Natural killer cell (primary cell): Measurements from ENCODE around the gene RCOR3. TPM values are rescaled to one million over a fixed set of nuclear protein-coding genes. Genes with fewer than 3 reads are reported as not detected.

Source experiments
- ATAC-seq, 3 donors: fragments of 150-1000 bp in 2 of 3; fragments of 200-7000 bp in 1 of 3; cut with Tn5 transposase; 1 replicate in 1 of 3; 2 replicates in 2 of 3; pipeline ENCODE4 v1.10.0; 2021; ENCODE audit warnings: mild to moderate bottlenecking in 2 of 3, moderate library complexity in 2 of 3
- DNase-seq, 2 donors: peaks; one replicate each; pipeline versions ENCODE4 v3.0.0 to v3.0.0-alpha.2; 2013 to 2021; ENCODE audit warnings: mixed read lengths in 1 of 2
- H3K27ac ChIP-seq: one replicate; pipeline ENCODE4 v1.5.1; 2013; ENCODE audit warnings: mild to moderate bottlenecking, low read length
- H3K27me3 ChIP-seq: one replicate; pipeline ENCODE4 v1.6.1; 2013; ENCODE audit warnings: low read length; ENCODE audit not compliant: control insufficient read depth, insufficient read depth
- H3K36me3 ChIP-seq: one replicate; pipeline ENCODE4 v1.6.1; 2013; ENCODE audit warnings: low read length; ENCODE audit not compliant: control insufficient read depth, insufficient read depth
- H3K4me1 ChIP-seq: one replicate; pipeline ENCODE4 v1.6.1; 2013; ENCODE audit warnings: low read length; ENCODE audit not compliant: control insufficient read depth, insufficient read depth
- H3K4me3 ChIP-seq: one replicate; pipeline ENCODE4 v1.5.1; 2013; ENCODE audit warnings: low read length
- H3K9me3 ChIP-seq: one replicate; pipeline ENCODE4 v1.6.1; 2013; ENCODE audit warnings: low read length; ENCODE audit not compliant: control insufficient read depth, insufficient read depth
- H3K27ac Mint-ChIP-seq, 2 donors: one replicate each; pipeline ENCODE4 v1.8.0; 2022; ENCODE audit warnings: mild to moderate bottlenecking in 2 of 2, mixed read lengths in 2 of 2, moderate library complexity in 1 of 2
- H3K27me3 Mint-ChIP-seq, 2 donors: one replicate each; pipeline ENCODE4 v1.8.0; 2022; ENCODE audit warnings: low read depth in 2 of 2, mixed read lengths in 2 of 2
- H3K36me3 Mint-ChIP-seq: one replicate; pipeline ENCODE4 v1.8.0; 2022; ENCODE audit warnings: mixed read lengths
- H3K4me1 Mint-ChIP-seq, 2 donors: one replicate each; pipeline ENCODE4 v1.8.0; 2022; ENCODE audit warnings: mixed read lengths in 2 of 2
- H3K4me3 Mint-ChIP-seq: one replicate; pipeline ENCODE4 v1.8.0; 2022; ENCODE audit warnings: mild to moderate bottlenecking, moderate library complexity, mixed read lengths
- H3K9me3 Mint-ChIP-seq, 2 donors: one replicate each; pipeline ENCODE4 v1.8.0; 2022; ENCODE audit warnings: mixed read lengths in 2 of 2
- WGBS: methylation state at CpG from one replicate; pipeline ENCODE4 v1.1.7; 2013; ENCODE audit warnings: missing lambda C conversion rate; ENCODE audit not compliant: insufficient coverage; 5-methylcytosine and 5-hydroxymethylcytosine counted together
- intact Hi-C: fragments of 100-400 bp; cut with micrococcal nuclease; formaldehyde crosslinking; loops from one replicate; pipeline ENCODE4 v1.14.2; 2022
- total RNA-seq, 4 donors: library from RNA; stranded (reverse); fragments of 120-200 nt in 1 of 4; gene quantifications; one replicate each; pipeline versions ENCODE4 v1.2.3 to v1.2.4, GENCODE V29; 2013 to 2022
- TF ChIP-seq, protein P1 (sequence below): fragments of 200-600 bp; IDR thresholded peaks from one replicate; pipeline ENCODE4 v1.8.0; 2022; ENCODE audit warnings: antibody characterized with exemption

RCOR3 gene
- total RNA-seq, 3 donors from 2014 or later (not counting 1 experiment from before 2014, with no cell fraction given): 70.9 to 99.2 (median 78.6) TPM

DNA sequence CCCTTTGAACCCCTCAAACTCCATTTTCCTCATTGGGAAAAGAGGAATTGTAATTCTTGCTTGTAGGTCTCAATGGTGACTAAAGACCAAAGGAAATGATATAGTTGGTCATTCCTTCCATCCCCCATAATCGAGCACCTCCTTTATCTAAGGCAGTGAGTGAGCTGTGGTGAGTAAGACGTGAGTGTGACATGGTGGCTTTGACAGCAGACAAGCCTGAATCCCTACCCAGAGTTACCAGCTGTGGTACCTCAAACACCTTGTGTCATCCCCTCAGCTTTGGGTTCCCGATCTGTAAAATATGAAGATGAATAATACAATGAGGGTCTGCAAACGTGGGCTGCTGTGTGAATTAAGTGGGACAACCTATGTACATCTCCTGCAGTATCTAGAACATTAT lies 75.8 kb downstream of the RCOR3 start:
- Mint-ChIP-seq H3K9me3 (no peaks in the 10 kb centered on the region), H3K4me1 (peaks cover 85 to 86% of the 10 kb centered on the region in 2 donors), H3K27ac (peak overlapping the region; percentile 79 to 85), H3K27me3 (no peaks in the 10 kb centered on the region), H3K36me3 (no peaks in the 10 kb centered on the region), H3K4me3 (peak overlapping the region; percentile 74)
- Histone ChIP-seq H3K27ac (peak overlapping the region; percentile 80), H3K4me1 (peaks cover 89% of the 10 kb centered on the region), H3K4me3 (no peak overlapping the region), H3K9me3 (no peaks in the 10 kb centered on the region), H3K27me3 (no peaks in the 10 kb centered on the region), H3K36me3 (peaks cover 5% of the 10 kb centered on the region)
- TF ChIP-seq, protein P1, sequence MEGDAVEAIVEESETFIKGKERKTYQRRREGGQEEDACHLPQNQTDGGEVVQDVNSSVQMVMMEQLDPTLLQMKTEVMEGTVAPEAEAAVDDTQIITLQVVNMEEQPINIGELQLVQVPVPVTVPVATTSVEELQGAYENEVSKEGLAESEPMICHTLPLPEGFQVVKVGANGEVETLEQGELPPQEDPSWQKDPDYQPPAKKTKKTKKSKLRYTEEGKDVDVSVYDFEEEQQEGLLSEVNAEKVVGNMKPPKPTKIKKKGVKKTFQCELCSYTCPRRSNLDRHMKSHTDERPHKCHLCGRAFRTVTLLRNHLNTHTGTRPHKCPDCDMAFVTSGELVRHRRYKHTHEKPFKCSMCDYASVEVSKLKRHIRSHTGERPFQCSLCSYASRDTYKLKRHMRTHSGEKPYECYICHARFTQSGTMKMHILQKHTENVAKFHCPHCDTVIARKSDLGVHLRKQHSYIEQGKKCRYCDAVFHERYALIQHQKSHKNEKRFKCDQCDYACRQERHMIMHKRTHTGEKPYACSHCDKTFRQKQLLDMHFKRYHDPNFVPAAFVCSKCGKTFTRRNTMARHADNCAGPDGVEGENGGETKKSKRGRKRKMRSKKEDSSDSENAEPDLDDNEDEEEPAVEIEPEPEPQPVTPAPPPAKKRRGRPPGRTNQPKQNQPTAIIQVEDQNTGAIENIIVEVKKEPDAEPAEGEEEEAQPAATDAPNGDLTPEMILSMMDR: no peak
- DNase-seq: no peak
- WGBS: 52% methylated on average over 2 of the region's 4 CpGs
- peak; percentile 67 to 88 (median 86) for ATAC-seq
- intact Hi-C loops: no loop called here

- Mint-ChIP-seq H3K4me3 (peak overlapping the region; percentile 74), H3K27me3 (no peaks in the 10 kb centered on the region), H3K27ac (peak overlapping the region; percentile 79 to 85), H3K9me3 (no peaks in the 10 kb centered on the region), H3K4me1 (peaks cover 80 to 84% of the 10 kb centered on the region in 2 donors), H3K36me3 (no peaks in the 10 kb centered on the region)
- DNase-seq (peak in 1 of 2 donors; percentile 52), ATAC-seq (peak; percentile 25 to 47 (median 37))
- H3K4me1 ChIP-seq: peaks cover 86% of the 10 kb centered on the region
- intact Hi-C loops: no loop called here
- peak overlapping the region; percentile 80 for H3K27ac ChIP-seq
- no peaks in the 10 kb centered on the region for H3K9me3 ChIP-seq
- H3K36me3 ChIP-seq: peaks cover 3% of the 10 kb centered on the region
- TF ChIP-seq, protein P1: no peak
- H3K4me3 ChIP-seq: no peak overlapping the region
- 12% methylated on average over 3 of the region's 3 CpGs for WGBS
- H3K27me3 ChIP-seq: no peaks in the 10 kb centered on the region
These were observed 76.5 kb downstream of the RCOR3 start for GRCh38 chr1:211335522-211336157.

GRCh38 chr1:211336161-211336560 lies 77.0 kb downstream of the RCOR3 start:
- H3K27me3 ChIP-seq: no peaks in the 10 kb centered on the region
- WGBS: 73% methylated on average over 2 of the region's 3 CpGs
- no peaks in the 10 kb centered on the region for H3K36me3 Mint-ChIP-seq
- H3K36me3 ChIP-seq: no peaks in the 10 kb centered on the region
- DNase-seq (no peak), ATAC-seq (no peak)
- peak overlapping the region; percentile 80 for H3K27ac ChIP-seq
- H3K9me3 Mint-ChIP-seq: no peaks in the 10 kb centered on the region
- peaks cover 87% of the 10 kb centered on the region for H3K4me1 ChIP-seq
- peak overlapping the region; percentile 74 for H3K4me3 Mint-ChIP-seq
- no peak overlapping the region for H3K4me3 ChIP-seq
- H3K27me3 Mint-ChIP-seq: no peaks in the 10 kb centered on the region
- intact Hi-C loops: no loop called here
- H3K27ac Mint-ChIP-seq: peak overlapping the region; percentile 79 to 85
- TF ChIP-seq, protein P1: no peak
- H3K9me3 ChIP-seq: no peaks in the 10 kb centered on the region
- H3K4me1 Mint-ChIP-seq: peaks cover 80 to 84% of the 10 kb centered on the region in 2 donors

GRCh38 chr1:211336775-211337174 lies 77.6 kb downstream of the RCOR3 start:
- H3K9me3 Mint-ChIP-seq: no peaks in the 10 kb centered on the region
- 97% methylated on average over 15 of the region's 15 CpGs for WGBS
- peaks cover 83 to 84% of the 10 kb centered on the region in 2 donors for H3K4me1 Mint-ChIP-seq
- H3K36me3 ChIP-seq: no peaks in the 10 kb centered on the region
- H3K4me3 Mint-ChIP-seq: peak overlapping the region; percentile 74
- TF ChIP-seq, protein P1: no peak
- ATAC-seq (no peak), DNase-seq (no peak)
- H3K27ac Mint-ChIP-seq: peak overlapping the region; percentile 79 to 85
- intact Hi-C loops: no loop called here
- peak overlapping the region; percentile 80 for H3K27ac ChIP-seq
- no peaks in the 10 kb centered on the region for H3K36me3 Mint-ChIP-seq
- H3K4me3 ChIP-seq: no peak overlapping the region
- H3K4me1 ChIP-seq: peaks cover 86% of the 10 kb centered on the region
- no peaks in the 10 kb centered on the region for H3K27me3 Mint-ChIP-seq
- H3K9me3 ChIP-seq: no peaks in the 10 kb centered on the region
- no peaks in the 10 kb centered on the region for H3K27me3 ChIP-seq
